HG03354 (cell line): ENCODE data around the gene NCOA7.
"Not testable (repeated sequence)": the region's sequence is repeated elsewhere in the genome, so short reads cannot be mapped to it uniquely, and the experiment has no call there.

Source experiments
- ATAC-seq: cut with Tn5 transposase; IDR thresholded peaks from one replicate; pipeline ENCODE4 v1.9.1; 2021; ENCODE audit warnings: mild to moderate bottlenecking; ENCODE audit not compliant: unreplicated experiment, poor library complexity, severe bottlenecking

NCOA7 gene

DNA sequence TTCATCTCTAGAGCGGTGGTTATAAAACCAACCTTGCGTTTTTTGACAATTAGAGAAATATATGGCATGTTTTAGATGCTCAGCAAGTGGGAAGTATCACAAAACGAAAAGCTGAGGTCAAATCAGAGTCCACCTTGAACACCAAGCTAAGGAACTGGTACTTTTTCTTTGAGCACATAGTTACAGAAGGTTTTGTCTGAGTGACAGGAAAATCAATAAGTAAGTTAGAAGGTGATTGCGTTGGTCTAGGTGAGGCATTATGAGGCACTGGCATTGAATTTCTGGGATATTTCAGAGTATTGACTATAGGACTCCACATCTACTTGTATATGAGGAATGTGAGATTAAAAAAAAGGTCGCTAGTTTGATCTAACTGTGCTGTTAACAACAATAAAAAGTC lies 165.2 kb downstream of the NCOA7 start:
- ATAC-seq: no peak

DNA sequence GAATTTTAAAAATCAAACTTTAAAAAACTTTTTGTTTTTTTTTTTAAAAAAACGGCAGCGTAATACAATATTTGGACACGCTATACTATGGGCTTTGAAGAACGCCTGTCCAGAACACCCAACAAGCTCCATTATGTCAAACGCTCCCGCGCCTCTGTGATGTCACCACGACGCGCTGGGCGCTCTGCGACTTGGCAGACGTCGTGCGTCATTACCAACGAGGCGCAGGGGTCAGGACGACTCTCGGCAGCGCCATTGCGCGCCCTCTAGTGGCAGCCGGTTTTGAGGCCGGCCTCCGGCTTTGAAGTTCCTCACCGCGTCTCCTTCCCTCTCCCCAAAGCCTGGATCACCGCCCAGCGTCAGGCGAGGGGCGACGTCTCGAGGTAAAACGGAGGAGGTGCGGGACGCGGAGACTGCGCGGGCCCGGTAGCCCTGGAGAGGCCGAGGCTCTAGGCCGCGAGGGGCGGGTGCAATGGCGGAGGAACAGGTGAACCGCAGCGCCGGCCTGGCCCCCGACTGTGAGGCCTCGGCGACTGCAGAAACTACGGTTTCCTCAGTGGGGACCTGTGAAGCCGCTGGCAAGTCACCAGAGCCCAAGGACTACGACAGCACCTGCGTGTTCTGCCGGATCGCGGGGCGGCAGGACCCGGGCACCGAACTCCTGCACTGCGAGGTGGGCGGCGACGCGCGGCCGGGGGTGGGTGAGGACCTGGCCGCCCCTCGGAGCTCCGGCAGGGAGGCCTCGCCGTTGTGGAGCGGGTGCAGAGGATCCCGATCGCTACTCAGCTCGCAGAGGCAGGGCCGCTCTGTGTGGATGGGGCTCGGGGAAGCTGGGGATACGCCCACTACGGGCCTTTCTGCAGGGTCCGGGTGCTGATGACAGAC lies 166.0 kb downstream of the NCOA7 start, which contains the start of gene HINT3:
Gene HINT3 (plus strand): TSS at position 265 of the 885 bp plus-strand sequence. CDS start 208 bp downstream, at position 473.
- peak; percentile 93 for ATAC-seq

DNA sequence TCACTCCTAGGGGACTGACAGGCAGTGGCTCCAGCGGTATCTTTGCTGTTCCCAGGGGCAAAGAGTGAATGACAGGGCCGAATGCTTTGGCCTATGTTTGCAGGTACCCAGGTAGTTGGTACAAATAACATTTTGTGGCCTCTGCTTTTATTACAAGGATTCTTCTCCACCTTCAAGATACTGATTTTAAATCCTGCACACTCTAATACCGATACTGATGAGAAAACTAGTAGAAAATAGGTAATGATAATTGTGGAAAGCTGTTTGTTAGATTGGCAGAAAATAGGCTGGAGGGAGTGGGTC lies 166.6 kb downstream of the NCOA7 start:
- ATAC-seq: no peak

DNA sequence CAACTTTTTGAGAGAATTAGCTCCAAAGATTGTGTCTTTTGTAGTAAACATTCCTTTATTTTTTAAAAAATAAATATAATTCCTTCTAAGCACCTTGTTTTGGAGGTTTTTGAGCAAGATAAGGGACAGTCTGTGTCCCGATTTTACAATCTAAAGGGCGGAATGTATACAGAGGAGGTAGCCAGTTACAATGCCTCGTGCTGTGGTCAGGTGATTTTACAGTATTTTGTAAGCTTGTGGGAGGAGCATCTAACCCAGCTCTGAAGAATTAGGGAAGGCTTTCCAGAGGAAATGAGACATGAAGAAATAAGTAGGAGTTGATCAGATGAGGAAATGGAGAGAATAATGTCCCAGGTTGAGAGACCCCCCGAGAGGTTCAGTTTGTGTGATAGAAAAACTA lies 167.1 kb downstream of the NCOA7 start:
- no peak for ATAC-seq

DNA sequence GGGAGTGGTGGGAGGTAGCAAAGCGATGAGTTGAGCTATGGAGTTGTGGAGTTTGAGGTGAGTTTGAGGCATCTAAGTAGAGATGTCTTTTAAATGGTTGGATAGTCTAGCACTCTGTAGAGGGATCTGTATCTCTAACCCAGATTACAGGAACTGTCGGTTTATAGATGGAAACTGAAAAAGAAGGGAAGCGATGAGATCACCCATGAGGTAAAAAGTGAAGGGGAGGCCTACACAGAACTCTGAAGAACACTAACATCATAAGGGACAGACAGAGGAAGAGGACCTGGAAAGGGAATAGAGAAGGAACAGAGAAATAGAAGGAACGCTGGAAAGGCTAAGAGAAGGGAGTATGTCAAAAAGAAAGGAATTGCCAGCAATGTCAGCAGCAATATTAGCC lies 168.3 kb downstream of the NCOA7 start:
- ATAC-seq: no peak

DNA sequence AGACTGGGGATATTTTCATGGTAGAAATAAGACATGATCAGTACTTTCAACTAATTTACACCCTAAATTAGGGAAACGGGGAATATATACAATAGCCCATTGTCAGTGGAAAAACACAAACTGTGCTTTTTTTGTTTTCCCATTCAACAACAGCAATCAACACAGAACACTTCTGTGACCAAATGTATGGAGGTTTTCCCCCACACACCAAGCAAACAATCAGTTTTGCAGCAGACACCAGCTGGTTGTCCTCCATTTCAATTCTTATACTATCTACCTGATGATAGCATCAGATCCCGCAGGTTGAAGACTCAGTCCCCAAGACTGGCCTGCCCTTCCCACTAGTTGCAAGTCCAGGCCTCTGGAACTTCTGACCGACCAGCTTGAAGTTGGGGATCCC lies 170.4 kb downstream of the NCOA7 start:
- no peak for ATAC-seq

DNA sequence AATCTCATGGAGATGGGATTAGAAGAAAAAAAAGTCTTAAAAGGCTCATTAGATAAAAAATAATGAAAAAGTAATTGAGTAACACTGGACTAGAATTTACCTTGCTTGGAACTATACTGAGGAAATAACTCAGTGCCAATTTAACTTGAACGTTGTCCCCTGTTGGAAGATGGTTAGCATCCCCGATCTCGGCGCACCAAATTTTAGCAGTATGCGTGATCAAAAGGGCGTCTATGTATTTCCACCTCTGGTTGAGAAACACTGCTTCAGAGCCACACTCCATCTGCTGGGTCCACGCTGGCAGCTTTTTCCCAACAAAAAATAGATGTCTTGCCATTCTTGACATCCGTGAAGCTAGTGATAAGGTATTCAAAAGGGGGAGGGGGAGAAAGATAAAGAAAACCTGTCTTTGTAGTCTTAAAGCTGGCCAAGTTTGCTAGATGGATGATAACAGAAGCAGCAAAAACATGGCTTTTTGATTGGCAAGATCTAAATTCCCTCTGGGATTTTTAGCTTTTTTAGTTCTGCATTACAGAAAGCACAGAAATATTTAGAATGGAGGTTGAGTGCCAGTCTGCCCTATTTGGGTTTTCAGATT lies 172.2 kb downstream of the NCOA7 start:
- ATAC-seq: no peak

DNA sequence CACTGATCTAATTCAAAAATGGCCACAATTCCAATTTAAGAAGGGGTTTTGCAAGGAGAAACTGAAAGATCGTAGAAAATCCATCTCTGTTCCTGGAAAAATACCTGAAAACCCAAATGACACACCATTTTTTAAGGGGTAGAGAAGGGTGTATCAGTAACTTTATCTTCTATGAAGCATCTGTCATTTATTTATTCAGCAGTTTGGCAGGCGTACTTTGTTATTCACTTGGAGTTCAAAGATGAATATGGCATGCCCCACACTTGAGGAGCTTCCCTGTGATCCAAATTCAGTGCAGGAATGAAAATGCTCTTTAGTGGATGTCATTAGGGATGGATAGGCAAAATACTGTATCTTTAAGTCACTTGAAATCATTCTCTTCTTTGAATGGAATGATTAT lies 173.1 kb downstream of the NCOA7 start:
- ATAC-seq: no peak

DNA sequence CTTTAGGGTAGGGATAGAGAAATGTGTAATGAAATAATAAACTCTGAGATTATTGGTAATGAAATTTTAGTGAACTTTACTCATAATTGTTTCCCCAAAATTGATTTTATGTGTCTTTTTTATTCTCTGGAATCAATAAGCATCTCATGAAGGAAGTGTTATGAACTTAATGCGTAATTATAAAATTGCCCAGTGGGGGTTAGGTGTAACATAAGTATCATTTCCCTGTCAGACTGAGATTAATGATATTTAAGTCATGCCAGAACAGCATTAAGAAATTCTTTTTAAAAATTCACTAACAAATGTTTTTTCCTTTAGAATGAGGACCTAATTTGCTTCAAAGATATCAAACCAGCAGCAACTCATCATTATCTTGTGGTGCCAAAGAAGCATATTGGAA lies 175.8 kb downstream of the NCOA7 start:
- no peak for ATAC-seq

DNA sequence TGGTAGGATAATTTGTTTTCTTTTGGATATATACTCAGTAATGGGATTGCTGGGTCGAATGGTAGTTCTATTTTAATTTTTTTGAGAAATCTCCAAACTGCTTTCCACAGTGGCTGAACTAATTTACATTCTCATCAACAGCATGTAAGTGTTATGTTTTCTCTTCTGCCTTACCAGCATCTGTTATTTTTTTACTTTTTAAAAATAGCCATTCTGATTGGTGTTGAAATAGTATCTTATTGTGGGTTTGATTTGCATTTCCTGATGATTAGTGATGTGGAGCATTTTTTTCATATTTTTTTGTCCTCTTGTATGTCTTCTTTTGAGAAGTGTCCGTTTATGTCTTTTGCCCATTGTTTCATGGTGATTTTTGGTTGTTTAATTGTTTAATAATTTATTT lies 177.7 kb downstream of the NCOA7 start:
- no peak for ATAC-seq

DNA sequence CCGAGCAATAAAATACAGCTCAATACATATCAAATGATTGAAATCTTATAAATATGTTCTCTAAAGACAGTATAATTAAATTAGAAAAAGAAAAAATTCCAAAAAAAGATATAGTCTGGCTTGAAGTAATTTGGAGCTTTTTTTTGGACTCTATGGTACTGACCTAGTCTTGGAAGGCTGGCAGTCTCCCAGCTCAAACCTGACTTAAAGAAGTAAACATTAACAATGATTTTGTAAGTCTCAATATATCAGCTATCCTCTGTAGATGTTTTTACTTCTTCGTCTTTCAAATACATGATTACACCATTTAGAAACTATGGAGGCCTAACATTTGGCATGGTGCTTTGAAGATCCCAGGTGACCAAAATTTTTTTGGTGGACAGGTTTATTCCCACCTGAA lies 180.0 kb downstream of the NCOA7 start:
- ATAC-seq: no peak

DNA sequence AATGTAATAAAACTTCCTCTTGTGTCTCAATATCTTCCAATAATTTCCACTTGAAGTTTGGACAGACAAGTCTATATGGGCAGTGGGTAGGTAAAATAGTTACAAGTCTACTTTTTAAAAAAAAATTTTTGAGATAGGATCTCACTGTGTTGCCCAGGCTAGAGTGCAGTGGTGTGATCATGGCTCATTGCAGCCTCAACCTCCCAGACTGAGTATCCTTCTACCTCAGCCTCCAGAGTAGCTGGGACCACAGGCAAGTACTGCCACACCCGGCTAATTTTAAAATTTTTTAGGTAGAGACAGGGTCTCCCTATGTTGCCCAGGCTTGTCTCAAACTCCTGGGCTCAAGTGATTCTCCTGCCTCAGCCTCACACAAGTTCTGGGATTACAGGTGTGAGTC lies 181.7 kb downstream of the NCOA7 start:
- ATAC-seq: not testable (repeated sequence)

DNA sequence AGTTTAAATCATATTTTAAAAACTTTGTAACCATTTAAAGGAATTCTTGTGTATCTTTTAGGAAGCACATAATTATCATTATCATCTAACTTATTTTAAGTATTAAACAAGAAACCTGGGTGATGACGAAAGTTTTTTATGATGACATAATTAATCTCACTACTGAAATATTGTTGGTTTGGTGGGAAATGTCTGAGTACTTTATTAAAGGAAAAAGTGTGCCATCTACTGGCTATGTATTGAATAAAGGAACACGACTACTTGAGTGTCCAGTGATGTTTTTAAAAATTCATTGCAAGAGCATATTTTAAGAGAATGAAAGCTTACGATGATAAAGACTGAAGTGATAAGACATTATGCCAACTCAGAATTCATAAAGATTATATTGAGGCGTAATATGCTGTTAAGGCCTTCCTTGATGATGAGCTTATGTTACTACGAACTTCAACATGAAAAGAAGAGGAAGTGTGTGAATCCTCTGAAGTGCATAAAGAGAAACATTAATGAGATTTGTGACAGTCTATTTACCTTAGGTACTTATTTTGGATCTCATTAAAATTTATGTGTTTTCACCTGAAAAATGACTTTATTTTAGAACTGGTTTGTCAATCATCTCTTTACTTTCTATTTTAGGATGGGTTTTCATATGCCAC lies 183.6 kb downstream of the NCOA7 start:
- ATAC-seq: peak; percentile 95

DNA sequence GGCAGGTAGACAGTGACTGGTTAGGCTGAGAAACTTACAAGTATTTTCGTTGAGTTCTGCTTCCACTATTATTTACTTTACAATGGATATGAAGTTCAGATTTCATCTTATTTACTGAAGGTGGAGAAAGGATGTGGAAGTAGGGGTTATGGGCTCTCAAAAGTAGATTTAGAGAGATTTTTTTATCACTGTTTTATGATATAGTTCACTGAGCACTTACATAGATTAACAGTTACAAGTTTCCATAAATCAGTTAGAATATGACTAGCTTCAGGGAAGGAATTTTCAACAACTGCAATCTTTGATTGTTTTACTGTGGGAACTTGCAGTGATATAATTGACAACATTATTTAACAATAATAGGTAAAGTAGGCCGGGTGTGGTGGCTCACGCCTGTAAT lies 188.3 kb downstream of the NCOA7 start:
- no peak for ATAC-seq
